Progenitor cell of endocrine pancreas (in vitro differentiated cells): Measurements from ENCODE around the gene DNAH17. TPM values are rescaled to one million over a fixed set of nuclear protein-coding genes. Genes with fewer than 3 reads are reported as not detected.

Experiments used
- DNase-seq: peaks from one replicate; pipeline ENCODE4 v3.0.0; 2021; ENCODE audit warnings: low spot score; ENCODE audit not compliant: unreplicated experiment
- H3K27ac Mint-ChIP-seq: 2 replicates; pipeline ENCODE4 v1.8.0; 2021; ENCODE audit warnings: mild to moderate bottlenecking, moderate library complexity, mixed read lengths
- H3K27me3 Mint-ChIP-seq: 2 replicates; pipeline ENCODE4 v1.8.0; 2021; ENCODE audit warnings: mixed read lengths
- H3K36me3 Mint-ChIP-seq: 2 replicates; pipeline ENCODE4 v1.8.0; 2022; ENCODE audit warnings: mixed read lengths; ENCODE audit not compliant: insufficient read depth
- H3K4me1 Mint-ChIP-seq: 2 replicates; pipeline ENCODE4 v1.8.0; 2021; ENCODE audit warnings: low read depth, mixed read lengths
- H3K4me3 Mint-ChIP-seq: 2 replicates; pipeline ENCODE4 v1.8.0; 2021; ENCODE audit warnings: low read depth, mild to moderate bottlenecking, moderate library complexity, mixed read lengths
- H3K9me3 Mint-ChIP-seq: 2 replicates; pipeline ENCODE4 v1.8.0; 2021; ENCODE audit warnings: low read depth, mixed read lengths
- CTCF ChIP-seq: fragments of 200-600 bp; sonication (generic); IDR thresholded peaks from one replicate; pipeline ENCODE4 v1.5.0; 2021; ENCODE audit warnings: antibody characterized with exemption, mild to moderate bottlenecking; ENCODE audit not compliant: unreplicated experiment
- total RNA-seq: library from RNA; stranded (reverse); gene quantifications from 2 replicates; pipeline ENCODE4 v1.2.1, GENCODE V29; 2021

Gene DNAH17
- total RNA-seq, 1 donor from 2014 or later = not detected

GRCh38 chr17:78435330-78436005 lies 141.7 kb downstream of the DNAH17 start:
- no peak overlapping the region for H3K27ac Mint-ChIP-seq
- DNase-seq = no peak
- H3K27me3 Mint-ChIP-seq = no peaks in the 10 kb centered on the region
- TF ChIP-seq CTCF = no peak
- H3K4me3 Mint-ChIP-seq = no peak overlapping the region
- peaks cover 2% of the 10 kb centered on the region for H3K4me1 Mint-ChIP-seq
- H3K9me3 Mint-ChIP-seq = no peaks in the 10 kb centered on the region
- H3K36me3 Mint-ChIP-seq = no peaks in the 10 kb centered on the region

GRCh38 chr17:78434455-78435329 lies 142.5 kb downstream of the DNAH17 start:
- Mint-ChIP-seq H3K36me3 (peaks cover 2% of the 10 kb centered on the region), H3K27me3 (no peaks in the 10 kb centered on the region), H3K4me1 (peaks cover 2% of the 10 kb centered on the region), H3K27ac (no peak overlapping the region), H3K9me3 (no peaks in the 10 kb centered on the region), H3K4me3 (no peak overlapping the region)
- TF ChIP-seq CTCF = no peak
- no peak for DNase-seq

- Mint-ChIP-seq H3K4me3 (no peak overlapping the region), H3K4me1 (peaks cover 3% of the 10 kb centered on the region), H3K9me3 (no peaks in the 10 kb centered on the region), H3K27me3 (no peaks in the 10 kb centered on the region), H3K27ac (no peak overlapping the region), H3K36me3 (peaks cover 4% of the 10 kb centered on the region)
- TF ChIP-seq CTCF = no peak
- no peak for DNase-seq
Observed at GRCh38 chr17:78433780-78434335, 143.3 kb downstream of the DNAH17 start.

- TF ChIP-seq CTCF = no peak
- Mint-ChIP-seq H3K36me3 (peaks cover 7% of the 10 kb centered on the region), H3K4me1 (peaks cover 5% of the 10 kb centered on the region), H3K4me3 (no peak overlapping the region), H3K27me3 (no peaks in the 10 kb centered on the region), H3K9me3 (no peaks in the 10 kb centered on the region), H3K27ac (no peak overlapping the region)
- DNase-seq = no peak
Observed at GRCh38 chr17:78433013-78433727, 144.0 kb downstream of the DNAH17 start.
